ENCODE data around the gene CASTOR1. TPM values are rescaled to one million over a fixed set of nuclear protein-coding genes. Genes with fewer than 3 reads are reported as not detected.

Gene CASTOR1
- total RNA-seq, 2 donors from 2014 or later = 6.2 to 7.4 TPM

GRCh38 chr22:30267382-30268302 lies 21.7 kb downstream of the CASTOR1 start:
- no peaks in the 10 kb centered on the region for H3K27me3 Mint-ChIP-seq (ENCODE audit: low read depth)
- DNase-seq (peak; percentile 57 to 58), ATAC-seq (replicated peaks in 1 of 2) (no peak)
- H3K36me3 Mint-ChIP-seq (ENCODE audit: insufficient read depth in 2 of 2) = peaks cover 12 to 17% of the 10 kb centered on the region in 2 donors
- no peaks in the 10 kb centered on the region for H3K9me3 Mint-ChIP-seq
- peak overlapping the region; percentile 93 for H3K27ac Mint-ChIP-seq
- H3K4me1 Mint-ChIP-seq (ENCODE audit: low read depth) = peaks cover 48% of the 10 kb centered on the region
- H3K4me3 Mint-ChIP-seq = peak overlapping the region; percentile 89 to 92

DNA sequence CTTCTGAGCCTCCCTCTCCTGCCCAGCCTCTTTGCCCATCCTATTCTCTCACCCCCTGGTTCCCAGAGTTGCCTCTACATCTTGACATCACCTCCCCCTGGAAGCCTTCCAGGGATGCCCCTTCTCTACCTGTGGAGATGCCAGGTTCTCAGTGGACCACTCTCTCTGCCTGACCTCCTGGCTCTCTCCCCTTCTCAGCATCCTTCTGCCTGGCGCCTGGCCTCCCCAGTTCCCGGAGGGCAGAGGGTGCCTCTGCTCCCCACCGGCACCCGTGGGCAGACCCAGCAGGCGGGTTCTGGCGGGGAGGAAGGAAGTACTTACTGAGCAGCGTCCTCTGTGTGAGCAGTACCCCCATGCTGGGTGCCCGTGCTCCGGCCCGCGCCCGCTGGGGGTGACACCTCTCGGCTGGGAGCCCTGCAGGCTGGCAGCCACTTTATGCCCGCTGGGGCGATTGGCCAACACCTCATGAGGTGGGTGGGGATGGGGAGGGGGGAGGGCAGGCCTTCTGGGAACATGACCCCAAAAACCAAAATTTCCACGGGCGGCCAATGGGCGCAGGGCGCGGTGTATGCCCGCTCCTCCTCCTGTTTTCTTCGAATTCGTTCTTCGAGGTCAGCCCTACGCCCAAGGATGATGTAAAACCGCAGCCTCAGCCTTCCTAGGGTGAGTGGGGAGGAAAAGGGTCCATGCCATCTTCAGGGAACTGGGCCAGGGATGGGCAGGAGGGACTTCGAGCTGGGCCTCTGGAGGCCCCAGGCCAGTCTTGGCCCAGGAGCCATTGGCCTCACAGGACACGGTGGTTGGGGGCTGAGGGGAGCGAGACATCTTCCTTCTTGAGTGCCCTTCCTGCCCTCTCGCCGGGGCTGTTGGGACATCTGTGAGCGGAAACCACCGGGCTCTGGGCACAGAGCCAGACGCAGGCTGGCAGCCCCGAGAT lies 22.6 kb downstream of the CASTOR1 start, which contains the start of gene OSM:
TSS of gene OSM (minus strand) at position 407 of the 937 bp plus-strand sequence. CDS start at position 355, 52 bp downstream.
- ATAC-seq (replicated peaks in 1 of 2) = peak; percentile 60 to 64
- DNase-seq = peak; percentile 84 to 86
- no peaks in the 10 kb centered on the region for H3K9me3 Mint-ChIP-seq
- H3K4me1 Mint-ChIP-seq (ENCODE audit: low read depth) = peaks cover 57% of the 10 kb centered on the region
- H3K36me3 Mint-ChIP-seq (ENCODE audit: insufficient read depth in 2 of 2) = peaks cover 16 to 24% of the 10 kb centered on the region in 2 donors
- H3K27ac Mint-ChIP-seq = peak within 1 kb of the TSS; percentile 87
- H3K27me3 Mint-ChIP-seq (ENCODE audit: low read depth) = no peaks in the 10 kb centered on the region
- peak within 1 kb of the TSS; percentile 89 to 92 for H3K4me3 Mint-ChIP-seq

DNA sequence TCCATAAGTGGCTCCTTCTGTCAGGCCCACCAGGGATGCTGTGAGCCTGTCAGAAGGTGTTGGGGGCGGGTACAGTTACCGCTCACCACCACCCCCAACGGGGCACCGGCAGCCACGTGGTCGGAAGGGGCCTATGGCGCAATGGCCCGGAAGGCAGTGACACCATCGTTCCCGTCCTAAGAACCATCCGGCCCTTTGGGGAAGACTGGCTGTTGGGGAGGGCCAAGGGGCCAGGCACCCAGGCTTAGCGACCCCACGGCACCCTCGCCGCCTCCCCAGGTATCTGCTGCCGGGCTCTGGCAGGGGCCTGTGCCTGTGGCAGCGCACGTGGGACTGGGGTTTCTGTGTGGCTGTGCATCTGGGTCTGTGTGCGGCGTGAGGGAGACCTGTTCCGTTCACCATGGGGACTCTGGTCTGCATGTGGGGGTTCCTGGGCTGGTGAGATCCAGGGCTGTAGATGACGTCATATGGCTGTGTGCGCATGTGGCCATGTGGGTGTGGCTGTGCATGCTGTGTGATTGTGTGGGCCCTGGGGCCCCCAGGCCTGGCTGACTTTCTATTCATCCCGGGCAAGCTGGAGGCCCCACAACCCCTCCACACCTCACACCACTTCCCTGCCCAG lies 23.4 kb downstream of the CASTOR1 start:
- H3K4me1 Mint-ChIP-seq (ENCODE audit: low read depth) = peaks cover 63% of the 10 kb centered on the region
- DNase-seq (peak; percentile 88 to 89), ATAC-seq (replicated peaks in 1 of 2) (peak; percentile 75 to 81)
- H3K27me3 Mint-ChIP-seq (ENCODE audit: low read depth) = no peaks in the 10 kb centered on the region
- H3K27ac Mint-ChIP-seq = peak overlapping the region; percentile 87
- peak overlapping the region; percentile 89 to 92 for H3K4me3 Mint-ChIP-seq
- H3K36me3 Mint-ChIP-seq (ENCODE audit: insufficient read depth in 2 of 2) = peaks cover 14 to 24% of the 10 kb centered on the region in 2 donors
- no peaks in the 10 kb centered on the region for H3K9me3 Mint-ChIP-seq

DNA sequence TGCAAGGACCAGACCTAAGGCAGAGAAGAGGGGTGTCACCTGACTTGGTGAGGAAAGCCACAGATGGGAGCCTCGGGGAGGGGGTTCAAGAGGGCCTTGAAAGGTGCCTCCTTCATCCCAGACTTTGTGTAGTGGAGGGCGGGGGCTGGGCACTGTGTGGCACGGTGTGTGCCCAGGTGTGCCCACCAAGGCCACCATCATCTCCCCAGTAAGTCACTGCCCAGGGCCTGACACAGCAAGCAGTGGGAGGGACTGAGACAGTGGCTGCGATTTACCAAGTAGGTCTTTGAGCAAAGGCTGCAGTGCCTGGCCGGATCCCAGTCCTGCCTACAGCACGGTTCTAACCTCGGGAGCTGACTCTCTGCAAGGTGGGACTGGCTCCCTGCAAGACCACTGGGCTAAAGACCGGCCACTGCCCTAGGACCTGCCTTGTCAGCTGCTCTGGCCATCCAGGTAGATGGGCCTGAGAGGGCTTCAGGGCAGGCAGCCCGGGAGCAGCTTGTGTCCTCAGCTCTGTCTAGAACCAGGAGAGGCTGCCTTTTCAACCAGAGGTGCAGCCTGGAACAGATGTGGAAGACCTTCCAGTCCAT lies 24.1 kb downstream of the CASTOR1 start:
- H3K27ac Mint-ChIP-seq = peak overlapping the region; percentile 62
- H3K9me3 Mint-ChIP-seq = no peaks in the 10 kb centered on the region
- H3K36me3 Mint-ChIP-seq (ENCODE audit: insufficient read depth in 2 of 2) = peaks cover 12 to 20% of the 10 kb centered on the region in 2 donors
- no peak for DNase-seq
- no peak for ATAC-seq (replicated peaks in 1 of 2)
- H3K4me3 Mint-ChIP-seq = peak overlapping the region; percentile 89 to 92
- peaks cover 63% of the 10 kb centered on the region for H3K4me1 Mint-ChIP-seq (ENCODE audit: low read depth)
- no peaks in the 10 kb centered on the region for H3K27me3 Mint-ChIP-seq (ENCODE audit: low read depth)

GRCh38 chr22:30263883-30264282 lies 25.4 kb downstream of the CASTOR1 start:
- no peak overlapping the region for H3K27ac Mint-ChIP-seq
- H3K9me3 Mint-ChIP-seq = no peaks in the 10 kb centered on the region
- H3K4me3 Mint-ChIP-seq = peak overlapping the region; percentile 89 to 92
- H3K27me3 Mint-ChIP-seq (ENCODE audit: low read depth) = no peaks in the 10 kb centered on the region
- H3K4me1 Mint-ChIP-seq (ENCODE audit: low read depth) = peaks cover 63% of the 10 kb centered on the region
- peaks cover 11 to 15% of the 10 kb centered on the region in 2 donors for H3K36me3 Mint-ChIP-seq (ENCODE audit: insufficient read depth in 2 of 2)
- no peak for ATAC-seq (replicated peaks in 1 of 2)
- DNase-seq = no peak

GRCh38 chr22:30262917-30263741 lies 26.2 kb downstream of the CASTOR1 start:
- peaks cover 9 to 12% of the 10 kb centered on the region in 2 donors for H3K36me3 Mint-ChIP-seq (ENCODE audit: insufficient read depth in 2 of 2)
- H3K9me3 Mint-ChIP-seq = no peaks in the 10 kb centered on the region
- H3K4me3 Mint-ChIP-seq = peak overlapping the region; percentile 65 to 89
- H3K27me3 Mint-ChIP-seq (ENCODE audit: low read depth) = no peaks in the 10 kb centered on the region
- no peak overlapping the region for H3K27ac Mint-ChIP-seq
- ATAC-seq (replicated peaks in 1 of 2) = no peak
- peak; percentile 85 to 86 for DNase-seq
- peaks cover 59% of the 10 kb centered on the region for H3K4me1 Mint-ChIP-seq (ENCODE audit: low read depth)

DNA sequence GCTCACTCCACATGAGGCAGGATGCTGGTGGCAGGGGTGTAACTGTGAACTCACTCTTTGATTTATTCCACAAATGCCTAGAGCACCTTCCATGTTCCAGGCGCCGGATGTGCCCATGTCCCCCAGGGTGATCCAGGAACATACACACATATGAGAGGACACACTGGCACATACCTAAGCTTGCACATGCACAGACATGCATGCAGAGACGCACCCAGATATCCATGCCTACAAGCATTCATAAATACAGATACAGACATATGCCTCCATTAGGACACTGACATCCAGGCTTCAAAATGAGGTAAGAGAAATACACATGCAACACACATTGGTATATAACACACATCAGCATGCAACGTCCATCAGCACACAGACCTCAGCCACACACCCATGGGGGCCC lies 27.2 kb downstream of the CASTOR1 start:
- H3K4me3 Mint-ChIP-seq = peak overlapping the region; percentile 46 to 51
- ATAC-seq (replicated peaks in 1 of 2) (no peak), DNase-seq (no peak)
- no peaks in the 10 kb centered on the region for H3K9me3 Mint-ChIP-seq
- peaks cover 9 to 12% of the 10 kb centered on the region in 2 donors for H3K36me3 Mint-ChIP-seq (ENCODE audit: insufficient read depth in 2 of 2)
- H3K27me3 Mint-ChIP-seq (ENCODE audit: low read depth) = no peaks in the 10 kb centered on the region
- no peak overlapping the region for H3K27ac Mint-ChIP-seq
- H3K4me1 Mint-ChIP-seq (ENCODE audit: low read depth) = peaks cover 53% of the 10 kb centered on the region

GRCh38 chr22:30261134-30261533 lies 28.2 kb downstream of the CASTOR1 start:
- ATAC-seq (replicated peaks in 1 of 2) (no peak), DNase-seq (no peak)
- no peak overlapping the region for H3K27ac Mint-ChIP-seq
- no peaks in the 10 kb centered on the region for H3K9me3 Mint-ChIP-seq
- H3K27me3 Mint-ChIP-seq (ENCODE audit: low read depth) = no peaks in the 10 kb centered on the region
- H3K36me3 Mint-ChIP-seq (ENCODE audit: insufficient read depth in 2 of 2) = peaks cover 9% of the 10 kb centered on the region in 2 donors
- peaks cover 55% of the 10 kb centered on the region for H3K4me1 Mint-ChIP-seq (ENCODE audit: low read depth)
- no peak overlapping the region for H3K4me3 Mint-ChIP-seq

GRCh38 chr22:30260682-30261081 lies 28.6 kb downstream of the CASTOR1 start:
- Mint-ChIP-seq H3K4me1 (ENCODE audit: low read depth) (peaks cover 54% of the 10 kb centered on the region), H3K4me3 (no peak overlapping the region), H3K27ac (no peak overlapping the region), H3K36me3 (ENCODE audit: insufficient read depth in 2 of 2) (peaks cover 7 to 9% of the 10 kb centered on the region in 2 donors), H3K27me3 (ENCODE audit: low read depth) (no peaks in the 10 kb centered on the region), H3K9me3 (no peaks in the 10 kb centered on the region)
- DNase-seq (no peak), ATAC-seq (replicated peaks in 1 of 2) (no peak)

DNA sequence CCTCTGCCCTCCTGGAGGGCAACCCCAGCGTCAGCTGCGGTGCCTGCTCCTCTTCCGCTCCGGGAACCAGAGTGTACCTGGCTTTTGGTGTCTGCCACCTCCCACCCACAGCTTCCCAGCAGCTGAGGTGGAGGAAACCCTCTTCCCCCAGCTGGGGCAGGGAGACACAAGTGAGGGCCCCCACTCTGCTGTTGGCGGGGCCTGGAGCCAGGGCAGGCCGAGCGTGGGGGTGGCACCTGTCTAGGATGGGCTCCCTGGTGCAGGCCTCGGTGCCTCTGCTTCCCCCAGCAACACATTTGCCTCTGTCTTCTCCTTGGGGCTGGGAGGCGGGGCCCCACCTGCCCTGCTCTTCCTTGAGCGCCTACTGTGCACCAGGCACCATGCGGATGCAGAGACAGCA lies 29.0 kb downstream of the CASTOR1 start:
- Mint-ChIP-seq H3K36me3 (ENCODE audit: insufficient read depth in 2 of 2) (peaks cover 5 to 9% of the 10 kb centered on the region in 2 donors), H3K27ac (no peak overlapping the region), H3K4me3 (no peak overlapping the region), H3K4me1 (ENCODE audit: low read depth) (peaks cover 54% of the 10 kb centered on the region), H3K9me3 (no peaks in the 10 kb centered on the region), H3K27me3 (ENCODE audit: low read depth) (no peaks in the 10 kb centered on the region)
- DNase-seq (no peak), ATAC-seq (replicated peaks in 1 of 2) (no peak)

DNA sequence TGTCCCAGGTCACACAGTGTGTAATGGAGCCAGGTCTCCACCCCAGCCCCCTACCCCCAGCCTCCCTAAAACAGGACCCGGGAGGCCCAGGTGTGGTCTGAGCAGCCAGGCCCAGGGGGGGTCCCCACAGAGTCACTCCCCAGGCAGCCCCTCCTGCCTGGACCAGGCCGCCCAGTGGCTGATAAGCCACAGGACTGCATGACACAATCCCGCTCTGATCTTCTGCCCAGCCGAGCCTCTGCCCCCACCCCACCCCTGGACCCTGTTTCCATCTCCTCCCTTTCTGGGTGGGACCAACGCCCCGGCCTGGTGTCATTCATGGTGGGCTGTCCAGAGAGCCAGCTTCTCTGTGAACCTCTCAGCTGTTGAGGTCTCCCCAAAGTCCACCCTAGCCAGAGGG lies 35.0 kb downstream of the CASTOR1 start:
- Mint-ChIP-seq H3K27ac (no peak overlapping the region), H3K4me3 (no peak overlapping the region), H3K27me3 (ENCODE audit: low read depth) (no peaks in the 10 kb centered on the region)

More for the DNA sequence above, 35.0 kb downstream of the CASTOR1 start:
- DNase-seq (no peak), ATAC-seq (replicated peaks in 1 of 2) (no peak)
- Mint-ChIP-seq H3K9me3 (no peaks in the 10 kb centered on the region), H3K4me1 (ENCODE audit: low read depth) (peaks cover 55% of the 10 kb centered on the region), H3K36me3 (ENCODE audit: insufficient read depth in 2 of 2) (no peaks in the 10 kb centered on the region)

All from activated T-cell treated with anti-CD3 and anti-CD28 coated beads, Interleukin-2, amount 50 U/mL, for 72 hours (primary cell).